Natural killer cell (primary cell): ENCODE data around the gene FRAS1. TPM values are rescaled to one million over a fixed set of nuclear protein-coding genes. Genes with fewer than 3 reads are reported as not detected.

Experiments used
- ATAC-seq, 3 donors: fragments of 150-1000 bp in 2 of 3; fragments of 200-7000 bp in 1 of 3; cut with Tn5 transposase; 1 replicate in 1 of 3; 2 replicates in 2 of 3; pipeline ENCODE4 v1.10.0; 2021; ENCODE audit warnings: mild to moderate bottlenecking in 2 of 3, moderate library complexity in 2 of 3
- DNase-seq, 2 donors: peaks; one replicate each; pipeline versions ENCODE4 v3.0.0 to v3.0.0-alpha.2; 2013 to 2021; ENCODE audit warnings: mixed read lengths in 1 of 2
- H3K27ac ChIP-seq: one replicate; pipeline ENCODE4 v1.5.1; 2013; ENCODE audit warnings: mild to moderate bottlenecking, low read length
- H3K27me3 ChIP-seq: one replicate; pipeline ENCODE4 v1.6.1; 2013; ENCODE audit warnings: low read length; ENCODE audit not compliant: control insufficient read depth, insufficient read depth
- H3K36me3 ChIP-seq: one replicate; pipeline ENCODE4 v1.6.1; 2013; ENCODE audit warnings: low read length; ENCODE audit not compliant: control insufficient read depth, insufficient read depth
- H3K4me1 ChIP-seq: one replicate; pipeline ENCODE4 v1.6.1; 2013; ENCODE audit warnings: low read length; ENCODE audit not compliant: control insufficient read depth, insufficient read depth
- H3K4me3 ChIP-seq: one replicate; pipeline ENCODE4 v1.5.1; 2013; ENCODE audit warnings: low read length
- H3K9me3 ChIP-seq: one replicate; pipeline ENCODE4 v1.6.1; 2013; ENCODE audit warnings: low read length; ENCODE audit not compliant: control insufficient read depth, insufficient read depth
- H3K27ac Mint-ChIP-seq, 2 donors: one replicate each; pipeline ENCODE4 v1.8.0; 2022; ENCODE audit warnings: mild to moderate bottlenecking in 2 of 2, mixed read lengths in 2 of 2, moderate library complexity in 1 of 2
- H3K27me3 Mint-ChIP-seq, 2 donors: one replicate each; pipeline ENCODE4 v1.8.0; 2022; ENCODE audit warnings: low read depth in 2 of 2, mixed read lengths in 2 of 2
- H3K36me3 Mint-ChIP-seq: one replicate; pipeline ENCODE4 v1.8.0; 2022; ENCODE audit warnings: mixed read lengths
- H3K4me1 Mint-ChIP-seq, 2 donors: one replicate each; pipeline ENCODE4 v1.8.0; 2022; ENCODE audit warnings: mixed read lengths in 2 of 2
- H3K4me3 Mint-ChIP-seq: one replicate; pipeline ENCODE4 v1.8.0; 2022; ENCODE audit warnings: mild to moderate bottlenecking, moderate library complexity, mixed read lengths
- H3K9me3 Mint-ChIP-seq, 2 donors: one replicate each; pipeline ENCODE4 v1.8.0; 2022; ENCODE audit warnings: mixed read lengths in 2 of 2
- CTCF ChIP-seq: fragments of 200-600 bp; IDR thresholded peaks from one replicate; pipeline ENCODE4 v1.8.0; 2022; ENCODE audit warnings: antibody characterized with exemption
- WGBS: methylation state at CpG from one replicate; pipeline ENCODE4 v1.1.7; 2013; ENCODE audit warnings: missing lambda C conversion rate; ENCODE audit not compliant: insufficient coverage; 5-methylcytosine and 5-hydroxymethylcytosine counted together
- intact Hi-C: fragments of 100-400 bp; cut with micrococcal nuclease; formaldehyde crosslinking; loops from one replicate; pipeline ENCODE4 v1.14.2; 2022
- total RNA-seq, 4 donors: library from RNA; stranded (reverse); fragments of 120-200 nt in 1 of 4; gene quantifications; one replicate each; pipeline versions ENCODE4 v1.2.3 to v1.2.4, GENCODE V29; 2013 to 2022

Gene FRAS1
- total RNA-seq, 3 donors from 2014 or later (not counting 1 experiment from before 2014, with no cell fraction given): 0.15 to 0.31 TPM; not detected in 1

- Mint-ChIP-seq H3K27me3 (peaks cover 10 to 19% of the 10 kb centered on the region in 2 donors), H3K27ac (no peak overlapping the region), H3K4me3 (no peak overlapping the region), H3K9me3 (no peaks in the 10 kb centered on the region), H3K36me3 (peaks cover 5% of the 10 kb centered on the region), H3K4me1 (no peaks in the 10 kb centered on the region)
- no peaks in the 10 kb centered on the region for H3K4me1 ChIP-seq
- H3K9me3 ChIP-seq: no peaks in the 10 kb centered on the region
- H3K27me3 ChIP-seq: no peaks in the 10 kb centered on the region
- intact Hi-C loops: no loop called here
- no peak for TF ChIP-seq CTCF
- no peak overlapping the region for H3K4me3 ChIP-seq
- 100% methylated on average over 1 of the region's 3 CpGs for WGBS
- H3K27ac ChIP-seq: no peak overlapping the region
- no peak for ATAC-seq
- H3K36me3 ChIP-seq: no peaks in the 10 kb centered on the region
- DNase-seq: no peak
Observed at GRCh38 chr4:78018271-78019049, 38.7 kb upstream of the FRAS1 start.

- Mint-ChIP-seq H3K9me3 (no peaks in the 10 kb centered on the region), H3K4me3 (no peak overlapping the region), H3K27ac (no peak overlapping the region), H3K27me3 (peaks cover 10 to 19% of the 10 kb centered on the region in 2 donors), H3K4me1 (no peaks in the 10 kb centered on the region), H3K36me3 (peaks cover 5% of the 10 kb centered on the region)
- H3K4me1 ChIP-seq: no peaks in the 10 kb centered on the region
- no peak overlapping the region for H3K27ac ChIP-seq
- H3K4me3 ChIP-seq: no peak overlapping the region
- DNase-seq (no peak), ATAC-seq (no peak)
- no peaks in the 10 kb centered on the region for H3K27me3 ChIP-seq
- intact Hi-C loops: no loop called here
- no peak for TF ChIP-seq CTCF
- H3K36me3 ChIP-seq: no peaks in the 10 kb centered on the region
- H3K9me3 ChIP-seq: no peaks in the 10 kb centered on the region
Observed at GRCh38 chr4:78019414-78019813, 37.7 kb upstream of the FRAS1 start.

- Histone ChIP-seq H3K27me3 (no peaks in the 10 kb centered on the region), H3K36me3 (no peaks in the 10 kb centered on the region), H3K9me3 (no peaks in the 10 kb centered on the region), H3K27ac (no peak overlapping the region), H3K4me3 (no peak overlapping the region), H3K4me1 (no peaks in the 10 kb centered on the region)
- H3K4me3 Mint-ChIP-seq: no peak overlapping the region
- peaks cover 5 to 11% of the 10 kb centered on the region in 2 donors for H3K27me3 Mint-ChIP-seq
- intact Hi-C loops: no loop called here
- no peaks in the 10 kb centered on the region for H3K9me3 Mint-ChIP-seq
- WGBS: 79% methylated on average over 2 of the region's 4 CpGs
- DNase-seq: no peak
- H3K36me3 Mint-ChIP-seq: peaks cover 1% of the 10 kb centered on the region
- no peaks in the 10 kb centered on the region for H3K4me1 Mint-ChIP-seq
- no peak for ATAC-seq
- no peak overlapping the region for H3K27ac Mint-ChIP-seq
- TF ChIP-seq CTCF: no peak
Observed at GRCh38 chr4:78020677-78021076, 36.4 kb upstream of the FRAS1 start.

- Histone ChIP-seq H3K36me3 (no peaks in the 10 kb centered on the region), H3K27me3 (no peaks in the 10 kb centered on the region), H3K9me3 (no peaks in the 10 kb centered on the region), H3K27ac (no peak overlapping the region), H3K4me1 (no peaks in the 10 kb centered on the region), H3K4me3 (no peak overlapping the region)
- no peak for TF ChIP-seq CTCF
- no peak for DNase-seq
- Mint-ChIP-seq H3K27ac (no peak overlapping the region), H3K9me3 (no peaks in the 10 kb centered on the region), H3K27me3 (peaks cover 0 to 7% of the 10 kb centered on the region in 2 donors), H3K36me3 (no peaks in the 10 kb centered on the region), H3K4me3 (no peak overlapping the region), H3K4me1 (no peaks in the 10 kb centered on the region)
- 95% methylated on average over 2 of the region's 2 CpGs for WGBS
- no peak for ATAC-seq
- intact Hi-C loops: no loop called here
Observed at GRCh38 chr4:78022517-78022916, 34.6 kb upstream of the FRAS1 start.
